OCI-LY3 (cell line): ENCODE measurements around the gene SRGAP2C.
"Not testable (repeated sequence)": the region's sequence is repeated elsewhere in the genome, so short reads cannot be mapped to it uniquely, and the experiment has no call there.

Experiments
- EZH2phosphoT487 ChIP-seq: fragments of 200-600 bp; shearing (Covaris generic); IDR thresholded peaks from 2 replicates; pipeline ENCODE4 v1.6.1; 2018; ENCODE audit warnings: antibody characterized with exemption, mixed run types, low read depth
- TF ChIP-seq, protein P1 (sequence below): fragments of 200-600, 300-600 bp; sonication (generic); IDR thresholded peaks from 2 replicates; pipeline ENCODE4 v1.5.1; 2014; ENCODE audit warnings: antibody characterized with exemption, low read length, low read depth

DNA sequence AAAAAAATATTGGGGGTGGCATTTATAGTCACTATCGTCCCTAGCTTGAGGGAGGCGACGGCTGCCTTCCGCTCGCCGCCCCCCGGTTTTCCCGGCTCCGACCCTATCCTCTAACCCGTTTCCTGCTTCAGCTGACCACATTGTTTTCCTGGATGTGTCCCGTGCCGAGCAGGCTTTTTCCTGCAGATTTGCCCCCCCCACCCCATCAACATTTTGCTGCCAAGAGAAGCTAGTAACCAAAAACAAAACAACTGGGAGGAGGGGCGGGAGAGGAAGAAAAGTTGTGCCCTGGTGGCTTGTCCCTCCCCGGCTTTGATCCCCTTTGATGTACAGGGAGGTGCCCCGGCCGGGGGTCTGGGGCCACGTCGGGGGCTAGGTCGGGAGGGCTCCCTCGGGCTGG lies 1.4 kb downstream of the SRGAP2C start:
- TF ChIP-seq, protein P1, sequence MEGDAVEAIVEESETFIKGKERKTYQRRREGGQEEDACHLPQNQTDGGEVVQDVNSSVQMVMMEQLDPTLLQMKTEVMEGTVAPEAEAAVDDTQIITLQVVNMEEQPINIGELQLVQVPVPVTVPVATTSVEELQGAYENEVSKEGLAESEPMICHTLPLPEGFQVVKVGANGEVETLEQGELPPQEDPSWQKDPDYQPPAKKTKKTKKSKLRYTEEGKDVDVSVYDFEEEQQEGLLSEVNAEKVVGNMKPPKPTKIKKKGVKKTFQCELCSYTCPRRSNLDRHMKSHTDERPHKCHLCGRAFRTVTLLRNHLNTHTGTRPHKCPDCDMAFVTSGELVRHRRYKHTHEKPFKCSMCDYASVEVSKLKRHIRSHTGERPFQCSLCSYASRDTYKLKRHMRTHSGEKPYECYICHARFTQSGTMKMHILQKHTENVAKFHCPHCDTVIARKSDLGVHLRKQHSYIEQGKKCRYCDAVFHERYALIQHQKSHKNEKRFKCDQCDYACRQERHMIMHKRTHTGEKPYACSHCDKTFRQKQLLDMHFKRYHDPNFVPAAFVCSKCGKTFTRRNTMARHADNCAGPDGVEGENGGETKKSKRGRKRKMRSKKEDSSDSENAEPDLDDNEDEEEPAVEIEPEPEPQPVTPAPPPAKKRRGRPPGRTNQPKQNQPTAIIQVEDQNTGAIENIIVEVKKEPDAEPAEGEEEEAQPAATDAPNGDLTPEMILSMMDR: not testable (repeated sequence)
- not testable (repeated sequence) for TF ChIP-seq EZH2phosphoT487
